ENCODE results near the gene RPS6KA3.
A peak's percentile ranks its signal among the peaks of the same experiment; 100 is the strongest.

RPS6KA3 gene

GRCh38 chrX:20248592-20249192, 18.0 kb downstream of the RPS6KA3 start:
- TF ChIP-seq L3MBTL2 (conservative IDR thresholded peaks at IDR 0.05) (no peak), PKNOX1 (IDR thresholded peaks at IDR 0.05) (peak; percentile 68)
- ChIA-PET CTCF (no interaction called here), POLR2A (no interaction called here)
- DNase-seq (ENCODE audit: extremely low spot score): no peak

GRCh38 chrX:20244931-20245330, 21.8 kb downstream of the RPS6KA3 start:
- ChIA-PET POLR2A (no interaction called here), CTCF (no interaction called here)
- no peak for DNase-seq (ENCODE audit: extremely low spot score)
- TF ChIP-seq ZNF384 (IDR thresholded peaks at IDR 0.05) (no peak), SUZ12 (IDR thresholded peaks at IDR 0.05) (no peak), ARNT (IDR thresholded peaks at IDR 0.05) (no peak), FOXM1 (IDR thresholded peaks at IDR 0.05; ENCODE audit: borderline replicate concordance) (no peak), L3MBTL2 (conservative IDR thresholded peaks at IDR 0.05) (no peak), PKNOX1 (IDR thresholded peaks at IDR 0.05) (no peak), TARDBP (IDR thresholded peaks at IDR 0.05) (no peak), SP1 (IDR thresholded peaks at IDR 0.05) (no peak), ELF4 (IDR thresholded peaks at IDR 0.05) (no peak), HDGF (IDR thresholded peaks at IDR 0.05; ENCODE audit: borderline replicate concordance) (no peak), NFRKB (IDR thresholded peaks at IDR 0.05) (no peak), FOXK2 (IDR thresholded peaks at IDR 0.05) (no peak), BHLHE40 (IDR thresholded peaks at IDR 0.05; ENCODE audit: borderline replicate concordance) (no peak), LEF1 (IDR thresholded peaks at IDR 0.05; ENCODE audit: borderline replicate concordance) (no peak), CTBP1 (IDR thresholded peaks at IDR 0.05; ENCODE audit: borderline replicate concordance) (no peak), FOXA1 (IDR thresholded peaks at IDR 0.05) (no peak)

- POLR2A ChIA-PET: no interaction called here
- TF ChIP-seq NFRKB (IDR thresholded peaks at IDR 0.05) (no peak), FOXA1 (IDR thresholded peaks at IDR 0.05) (no peak), TARDBP (IDR thresholded peaks at IDR 0.05) (no peak), FOXM1 (IDR thresholded peaks at IDR 0.05; ENCODE audit: borderline replicate concordance) (no peak), ELF4 (IDR thresholded peaks at IDR 0.05) (no peak), L3MBTL2 (conservative IDR thresholded peaks at IDR 0.05) (no peak), CTBP1 (IDR thresholded peaks at IDR 0.05; ENCODE audit: borderline replicate concordance) (no peak)
- DNase-seq (ENCODE audit: extremely low spot score): no peak
- CTCF ChIA-PET: interaction anchor here (0.7 kb wide), 1 partner anchor 13 kb away, joined by 3 read pairs; no protein-coding TSS in a partner anchor
These were observed 26.5 kb downstream of the RPS6KA3 start for GRCh38 chrX:20240201-20240600.

GRCh38 chrX:20237864-20238263, 28.8 kb downstream of the RPS6KA3 start:
- ChIA-PET POLR2A (no interaction called here), CTCF (no interaction called here)
- no peak for DNase-seq (ENCODE audit: extremely low spot score)
- no peak for TF ChIP-seq HDGF (IDR thresholded peaks at IDR 0.05; ENCODE audit: borderline replicate concordance)
- no peak for TF ChIP-seq PKNOX1 (IDR thresholded peaks at IDR 0.05)
- no peak for TF ChIP-seq ZNF384 (IDR thresholded peaks at IDR 0.05)
- no peak for TF ChIP-seq LEF1 (IDR thresholded peaks at IDR 0.05; ENCODE audit: borderline replicate concordance)
- no peak for TF ChIP-seq L3MBTL2 (conservative IDR thresholded peaks at IDR 0.05)
- no peak for TF ChIP-seq BHLHE40 (IDR thresholded peaks at IDR 0.05; ENCODE audit: borderline replicate concordance)
- TF ChIP-seq FOXA1 (IDR thresholded peaks at IDR 0.05): no peak
- TF ChIP-seq FOXM1 (IDR thresholded peaks at IDR 0.05; ENCODE audit: borderline replicate concordance): no peak
- no peak for TF ChIP-seq SP1 (IDR thresholded peaks at IDR 0.05)
- TF ChIP-seq ELF4 (IDR thresholded peaks at IDR 0.05): no peak
- no peak for TF ChIP-seq FOXK2 (IDR thresholded peaks at IDR 0.05)
- no peak for TF ChIP-seq TARDBP (IDR thresholded peaks at IDR 0.05)
- TF ChIP-seq CTBP1 (IDR thresholded peaks at IDR 0.05; ENCODE audit: borderline replicate concordance): no peak
- no peak for TF ChIP-seq SUZ12 (IDR thresholded peaks at IDR 0.05)

- ChIA-PET CTCF (no interaction called here), POLR2A (no interaction called here)
- DNase-seq (ENCODE audit: extremely low spot score): no peak
- TF ChIP-seq NFRKB (IDR thresholded peaks at IDR 0.05) (no peak), LEF1 (IDR thresholded peaks at IDR 0.05; ENCODE audit: borderline replicate concordance) (no peak), TARDBP (IDR thresholded peaks at IDR 0.05) (no peak), FOXA1 (IDR thresholded peaks at IDR 0.05) (no peak), CTBP1 (IDR thresholded peaks at IDR 0.05; ENCODE audit: borderline replicate concordance) (no peak), ARNT (IDR thresholded peaks at IDR 0.05) (no peak), FOXM1 (IDR thresholded peaks at IDR 0.05; ENCODE audit: borderline replicate concordance) (no peak), HDGF (IDR thresholded peaks at IDR 0.05; ENCODE audit: borderline replicate concordance) (no peak), PKNOX1 (IDR thresholded peaks at IDR 0.05) (no peak), ELF4 (IDR thresholded peaks at IDR 0.05) (no peak), ZNF384 (IDR thresholded peaks at IDR 0.05) (no peak), SP1 (IDR thresholded peaks at IDR 0.05) (no peak), L3MBTL2 (conservative IDR thresholded peaks at IDR 0.05) (no peak)
These were observed 31.0 kb downstream of the RPS6KA3 start for GRCh38 chrX:20235755-20236154.

- ChIA-PET POLR2A (interaction anchor here (0.6 kb wide), 1 partner anchor 365 kb away, joined by 3 read pairs; no protein-coding TSS in a partner anchor), CTCF (no interaction called here)
- no peak for DNase-seq (ENCODE audit: extremely low spot score)
- TF ChIP-seq FOXM1 (IDR thresholded peaks at IDR 0.05; ENCODE audit: borderline replicate concordance): no peak
- TF ChIP-seq ARNT (IDR thresholded peaks at IDR 0.05): no peak
- TF ChIP-seq BHLHE40 (IDR thresholded peaks at IDR 0.05; ENCODE audit: borderline replicate concordance): no peak
- TF ChIP-seq HDGF (IDR thresholded peaks at IDR 0.05; ENCODE audit: borderline replicate concordance): no peak
- TF ChIP-seq NFRKB (IDR thresholded peaks at IDR 0.05): no peak
- no peak for TF ChIP-seq LEF1 (IDR thresholded peaks at IDR 0.05; ENCODE audit: borderline replicate concordance)
- no peak for TF ChIP-seq SUZ12 (IDR thresholded peaks at IDR 0.05)
- no peak for TF ChIP-seq CTBP1 (IDR thresholded peaks at IDR 0.05; ENCODE audit: borderline replicate concordance)
- TF ChIP-seq SP1 (IDR thresholded peaks at IDR 0.05): no peak
- TF ChIP-seq FOXA1 (IDR thresholded peaks at IDR 0.05): no peak
- TF ChIP-seq FOXK2 (IDR thresholded peaks at IDR 0.05): no peak
- TF ChIP-seq TARDBP (IDR thresholded peaks at IDR 0.05): no peak
- TF ChIP-seq L3MBTL2 (conservative IDR thresholded peaks at IDR 0.05): no peak
- no peak for TF ChIP-seq ZNF384 (IDR thresholded peaks at IDR 0.05)
- TF ChIP-seq ELF4 (IDR thresholded peaks at IDR 0.05): no peak
- TF ChIP-seq PKNOX1 (IDR thresholded peaks at IDR 0.05): no peak
These were observed 33.4 kb downstream of the RPS6KA3 start for GRCh38 chrX:20233336-20233735.

All from HEK293T (cell line).